Breast epithelium (tissue), 3 donors: ENCODE data around the gene HAT1.

ENCODE experiments used
- CTCF ChIP-seq, 3 donors: fragments of 450-650 bp; IDR thresholded peaks; one replicate each; pipeline ENCODE4 v1.5.1; 2016 to 2017; ENCODE audit warnings: antibody characterized with exemption in 3 of 3, mild to moderate bottlenecking in 3 of 3, moderate library complexity in 3 of 3
- POLR2A ChIP-seq: fragments of 450-650 bp; IDR thresholded peaks from one replicate; pipeline ENCODE4 v1.6.1; 2016; ENCODE audit warnings: antibody characterized with exemption, mild to moderate bottlenecking, moderate library complexity

GRCh38 chr2:171968509-171968908 lies 46.2 kb downstream of the HAT1 start:
- TF ChIP-seq POLR2A (no peak), CTCF (IDR thresholded peaks at IDR 0.05) (no peak)
